ENCODE measurements around the gene DBN1.

DNA sequence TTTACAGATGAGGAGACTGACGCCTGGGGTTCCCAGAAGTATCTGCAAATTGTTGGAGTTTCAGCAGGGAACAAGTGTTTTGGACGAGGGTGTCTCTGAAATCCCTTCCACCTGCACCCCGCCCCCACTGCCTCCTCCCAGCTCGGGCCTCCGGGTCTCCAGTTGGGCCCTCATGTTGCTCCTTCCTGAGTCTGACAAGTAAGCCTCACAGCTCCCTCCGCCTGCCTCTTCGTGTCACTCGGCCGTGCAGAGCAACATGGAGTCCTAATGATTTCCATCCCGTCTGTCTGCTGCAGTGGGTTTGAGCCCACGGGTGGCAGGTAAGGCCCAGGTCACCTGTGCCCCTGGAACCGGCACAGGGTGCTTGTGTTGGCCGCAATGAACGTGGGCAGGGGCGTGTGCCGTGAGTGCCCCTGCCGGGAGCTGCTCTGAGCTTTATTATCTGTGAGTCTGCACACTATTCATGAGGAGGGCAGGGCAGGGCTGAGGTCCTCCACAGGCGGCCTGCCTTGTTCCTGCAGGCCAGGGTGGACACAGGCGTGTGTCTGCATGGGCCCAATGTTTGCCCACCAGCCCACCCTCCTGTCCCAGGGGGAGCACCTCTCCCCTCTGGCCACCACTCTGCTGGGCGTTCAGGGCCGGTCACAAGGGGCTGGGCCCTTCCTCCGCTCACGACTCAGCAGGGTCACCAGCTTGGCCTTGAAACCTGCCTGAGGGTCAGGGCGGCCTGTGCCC lies 30.1 kb upstream of the DBN1 start:
- TF ChIP-seq, protein P1, sequence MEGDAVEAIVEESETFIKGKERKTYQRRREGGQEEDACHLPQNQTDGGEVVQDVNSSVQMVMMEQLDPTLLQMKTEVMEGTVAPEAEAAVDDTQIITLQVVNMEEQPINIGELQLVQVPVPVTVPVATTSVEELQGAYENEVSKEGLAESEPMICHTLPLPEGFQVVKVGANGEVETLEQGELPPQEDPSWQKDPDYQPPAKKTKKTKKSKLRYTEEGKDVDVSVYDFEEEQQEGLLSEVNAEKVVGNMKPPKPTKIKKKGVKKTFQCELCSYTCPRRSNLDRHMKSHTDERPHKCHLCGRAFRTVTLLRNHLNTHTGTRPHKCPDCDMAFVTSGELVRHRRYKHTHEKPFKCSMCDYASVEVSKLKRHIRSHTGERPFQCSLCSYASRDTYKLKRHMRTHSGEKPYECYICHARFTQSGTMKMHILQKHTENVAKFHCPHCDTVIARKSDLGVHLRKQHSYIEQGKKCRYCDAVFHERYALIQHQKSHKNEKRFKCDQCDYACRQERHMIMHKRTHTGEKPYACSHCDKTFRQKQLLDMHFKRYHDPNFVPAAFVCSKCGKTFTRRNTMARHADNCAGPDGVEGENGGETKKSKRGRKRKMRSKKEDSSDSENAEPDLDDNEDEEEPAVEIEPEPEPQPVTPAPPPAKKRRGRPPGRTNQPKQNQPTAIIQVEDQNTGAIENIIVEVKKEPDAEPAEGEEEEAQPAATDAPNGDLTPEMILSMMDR (IDR thresholded peaks at IDR 0.05), result no peak
- TF ChIP-seq POLR2A (IDR thresholded peaks at IDR 0.05), result no peak
